GM21381 (cell line): Measurements from ENCODE around the gene FOXK1.
A peak's percentile ranks its signal among the peaks of the same experiment; 100 is the strongest.
"Not testable (repeated sequence)": the region's sequence is repeated elsewhere in the genome, so short reads cannot be mapped to it uniquely, and the experiment has no call there.

Source experiments
- ATAC-seq: cut with Tn5 transposase; IDR thresholded peaks from one replicate; pipeline ENCODE4 v1.9.1; 2021; ENCODE audit warnings: mild to moderate bottlenecking, moderate library complexity; ENCODE audit not compliant: unreplicated experiment

The FOXK1 gene

GRCh38 chr7:4796453-4796852 lies 114.4 kb downstream of the FOXK1 start:
- no peak for ATAC-seq

GRCh38 chr7:4797858-4798705 lies 116.0 kb downstream of the FOXK1 start:
- peak; percentile 67 for ATAC-seq

- no peak for ATAC-seq
Measured at GRCh38 chr7:4798706-4799235, 116.7 kb downstream of the FOXK1 start.

DNA sequence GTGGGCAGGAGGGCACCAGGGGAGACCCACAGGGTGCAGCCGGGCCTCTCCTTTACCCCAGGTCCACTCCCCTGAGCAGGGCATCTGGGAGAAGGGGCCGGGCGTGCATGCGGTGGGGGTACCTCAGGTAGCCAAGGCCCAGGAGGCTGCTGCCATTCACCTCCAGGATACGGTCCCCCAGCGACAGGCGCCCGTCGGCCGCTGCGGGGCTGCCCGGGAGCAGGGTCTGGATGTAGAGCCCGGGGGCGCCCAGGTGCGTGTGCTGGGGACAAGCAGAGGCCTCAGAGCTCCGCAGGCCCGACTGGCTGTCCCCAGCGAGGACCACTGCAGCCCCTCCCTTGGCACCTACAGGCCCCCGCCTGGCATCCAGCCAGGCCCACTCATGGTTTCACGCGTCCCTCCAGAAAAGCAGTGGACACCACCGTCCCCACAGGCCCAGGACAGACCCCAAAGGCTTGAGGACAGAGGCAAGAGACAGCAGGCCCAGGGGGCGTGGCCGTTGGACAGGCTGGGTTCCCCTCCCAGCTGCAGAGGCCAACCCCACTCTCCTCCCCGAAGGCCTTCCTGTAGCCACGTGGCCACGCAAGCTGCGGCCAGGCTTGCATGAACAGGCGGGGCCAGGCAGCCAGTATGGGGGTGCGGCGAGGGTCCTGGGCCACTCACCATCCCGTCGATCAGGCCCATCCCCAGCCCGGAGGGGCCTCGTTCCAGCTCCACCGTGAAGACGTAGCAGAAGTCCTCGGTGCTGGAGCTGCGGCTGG lies 117.6 kb downstream of the FOXK1 start:
- ATAC-seq: no peak

DNA sequence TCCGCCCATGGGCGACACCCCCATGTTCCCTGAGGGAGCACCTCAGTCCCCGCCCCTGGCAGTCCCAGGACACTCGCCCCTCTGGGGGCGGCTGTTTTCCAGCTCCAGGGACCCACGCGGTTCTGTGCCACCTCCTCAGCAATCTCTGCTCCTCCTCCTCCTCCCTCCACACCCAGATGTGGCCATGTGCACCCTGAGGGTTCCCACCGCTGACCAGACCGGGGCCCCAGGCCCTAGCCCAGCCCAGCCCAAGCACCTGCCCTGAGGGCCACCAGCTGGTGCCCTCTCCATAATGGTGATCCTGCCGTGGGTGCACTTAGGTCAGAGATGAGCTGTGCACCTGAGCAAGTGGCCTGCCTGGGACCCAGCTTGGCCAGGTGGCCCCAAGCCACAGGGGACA lies 118.4 kb downstream of the FOXK1 start:
- no peak for ATAC-seq

DNA sequence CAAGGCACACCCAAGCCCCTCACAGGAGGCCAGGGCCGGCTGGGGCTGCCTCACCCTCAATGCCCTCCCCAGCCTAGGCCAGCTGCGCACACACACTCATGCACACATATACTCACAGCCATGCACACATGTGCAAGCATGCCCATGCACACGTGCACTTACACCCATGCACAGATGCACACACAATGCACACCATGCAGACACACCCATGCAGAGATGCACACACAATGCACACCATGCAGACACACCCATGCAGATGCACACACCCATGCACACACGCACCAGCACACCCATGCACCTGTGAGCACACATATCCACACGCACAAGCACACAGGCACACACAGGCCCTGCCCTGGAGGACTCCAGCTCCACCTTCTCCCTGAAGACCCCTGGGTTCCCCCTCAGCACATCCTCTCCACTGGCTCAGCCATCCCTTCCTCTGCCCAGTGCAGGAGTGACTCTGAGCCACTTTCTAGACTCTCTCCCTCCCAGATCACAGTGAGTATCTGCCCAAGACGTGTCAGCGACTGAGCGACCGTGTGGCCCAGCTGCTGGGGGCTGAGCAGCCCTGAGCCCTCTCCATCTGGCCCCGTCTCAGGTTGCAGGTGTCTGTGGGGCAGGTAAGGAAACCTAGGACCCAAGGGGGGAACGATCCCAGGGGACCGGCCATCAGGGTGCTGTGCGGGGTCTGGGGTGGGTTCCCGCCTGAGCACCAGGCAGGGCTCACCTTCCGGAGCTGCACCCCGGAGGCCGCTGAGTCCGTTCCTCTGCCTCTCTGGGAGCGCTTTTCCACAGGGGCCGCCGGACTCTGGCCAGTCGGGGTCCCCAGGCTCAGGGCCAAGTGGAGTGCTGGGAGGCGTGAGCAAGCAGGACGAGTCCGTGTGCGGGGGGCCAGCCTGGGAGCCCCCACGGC lies 119.1 kb downstream of the FOXK1 start:
- ATAC-seq: no peak

- no peak for ATAC-seq
Measured at GRCh38 chr7:4801839-4802231, 119.7 kb downstream of the FOXK1 start.

DNA sequence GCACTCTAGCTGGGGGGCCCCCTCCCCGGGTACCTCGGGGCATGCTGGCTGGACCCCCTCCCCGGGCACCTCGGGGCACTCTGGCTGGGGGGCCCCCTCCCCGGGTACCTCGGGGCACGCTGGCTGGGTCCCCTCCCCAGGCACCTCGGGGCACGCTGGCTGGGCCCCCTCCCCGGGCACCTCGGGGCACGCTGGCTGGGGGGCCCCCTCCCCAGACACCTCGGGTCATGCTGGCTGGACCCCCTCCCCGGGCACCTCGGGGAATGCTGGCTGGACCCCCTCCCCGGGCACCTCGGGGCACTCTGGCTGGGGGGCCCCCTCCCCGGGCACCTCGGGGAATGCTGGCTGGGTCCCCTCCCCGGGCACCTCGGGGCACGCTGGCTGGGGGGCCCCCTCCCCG lies 120.5 kb downstream of the FOXK1 start:
- not testable (repeated sequence) for ATAC-seq

DNA sequence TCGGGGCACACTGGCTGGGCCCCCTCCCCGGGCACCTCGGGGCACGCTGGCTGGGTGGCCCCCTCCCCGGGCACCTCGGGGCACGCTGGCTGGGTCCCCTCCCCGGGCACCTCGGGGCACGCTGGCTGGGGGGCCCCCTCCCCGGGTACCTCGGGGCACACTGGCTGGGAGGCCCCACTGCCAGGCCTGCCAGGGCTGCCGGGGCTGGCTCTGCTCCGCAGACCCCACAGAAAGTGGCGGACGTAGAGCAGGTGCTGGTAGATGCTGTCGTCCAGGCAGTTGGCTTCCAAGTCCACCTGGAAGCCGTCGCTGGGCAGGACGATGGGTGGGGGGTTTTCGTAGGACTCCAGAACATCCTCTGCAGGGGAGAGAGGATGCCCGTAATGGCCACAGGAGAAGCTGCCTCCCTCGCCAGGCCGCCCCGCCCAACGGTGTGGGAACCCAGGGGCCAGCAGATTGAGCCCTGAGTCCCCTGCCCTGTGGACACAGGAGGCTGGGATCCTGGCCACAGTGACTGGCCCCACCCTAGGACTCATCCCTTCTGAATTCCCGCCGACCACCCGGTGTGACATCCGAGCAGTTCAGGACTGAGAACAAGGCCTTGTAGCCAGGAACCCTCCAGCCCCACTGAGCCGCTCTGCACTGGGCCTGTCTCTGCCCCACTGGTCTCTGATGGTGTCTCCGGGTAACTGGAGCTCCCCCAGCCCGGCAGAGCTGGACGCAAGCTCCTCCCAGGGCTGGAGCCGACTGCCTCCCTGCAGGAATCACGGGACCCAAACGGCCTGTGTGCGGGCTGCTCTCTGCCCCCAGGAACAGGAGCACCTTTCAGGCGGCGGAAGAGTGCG lies 121.5 kb downstream of the FOXK1 start:
- no peak for ATAC-seq

- no peak for ATAC-seq
Measured at GRCh38 chr7:4805110-4805983, 123.3 kb downstream of the FOXK1 start.

- no peak for ATAC-seq
Measured at GRCh38 chr7:4805984-4806300, 123.8 kb downstream of the FOXK1 start.

DNA sequence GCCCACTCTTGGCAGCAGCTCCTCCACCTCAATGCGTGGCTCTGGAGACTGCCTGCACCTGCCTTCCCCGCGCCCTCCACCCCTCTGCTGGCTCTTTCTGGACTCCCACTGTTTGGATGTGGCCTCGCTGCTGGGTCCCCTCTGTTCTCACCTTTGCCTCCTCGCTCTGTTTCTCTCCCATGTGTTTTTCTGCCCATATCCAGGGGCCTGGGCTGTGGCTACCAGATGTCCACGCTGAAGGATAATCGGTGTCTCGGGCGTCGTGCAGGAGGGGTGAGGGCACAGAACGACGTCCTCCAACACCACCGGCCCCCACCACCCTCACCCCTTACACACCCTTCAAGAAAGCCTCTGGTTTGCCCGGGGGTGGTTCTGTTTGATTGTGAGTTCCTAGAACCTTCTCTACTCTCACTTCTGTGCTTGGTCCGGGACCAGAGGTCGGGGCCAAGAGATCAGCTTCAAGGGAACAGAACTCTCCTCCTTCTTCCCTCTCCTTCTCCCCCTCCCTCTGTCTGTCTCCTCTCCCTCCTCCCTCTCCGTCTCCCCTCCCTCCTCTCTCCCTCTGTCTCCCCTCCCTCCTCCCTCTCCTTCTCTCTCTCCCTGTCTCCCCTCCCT lies 125.0 kb downstream of the FOXK1 start:
- no peak for ATAC-seq

GRCh38 chr7:4807598-4808016 lies 125.5 kb downstream of the FOXK1 start:
- ATAC-seq: no peak

GRCh38 chr7:4808026-4808425 lies 125.9 kb downstream of the FOXK1 start:
- no peak for ATAC-seq

GRCh38 chr7:4808565-4808964 lies 126.5 kb downstream of the FOXK1 start:
- no peak for ATAC-seq

DNA sequence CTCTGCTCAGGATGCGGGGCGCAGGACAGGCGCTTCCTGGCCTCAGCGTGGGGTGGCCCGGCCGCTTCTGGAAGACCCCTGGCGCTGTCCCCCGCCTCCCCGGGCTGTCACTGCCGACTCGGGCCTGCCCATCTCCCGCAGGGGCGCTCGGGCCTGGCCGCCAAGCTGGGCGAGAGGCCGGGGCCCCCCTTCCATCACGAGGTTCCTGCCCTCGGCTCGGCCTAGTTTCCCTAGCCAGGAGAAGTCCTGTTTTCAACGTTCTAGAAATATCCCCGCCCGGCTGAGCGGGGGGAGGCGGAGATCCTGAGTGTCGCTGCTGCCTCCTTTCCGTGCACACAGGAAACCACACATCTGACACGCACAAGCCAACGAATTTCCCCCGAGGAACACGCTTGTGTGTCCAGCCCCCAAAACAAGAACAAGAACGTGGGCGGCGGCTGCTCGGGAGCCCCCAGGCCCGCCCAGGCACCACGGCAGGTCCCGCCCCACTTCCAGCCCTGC lies 127.0 kb downstream of the FOXK1 start:
- no peak for ATAC-seq

- no peak for ATAC-seq
Measured at GRCh38 chr7:4809666-4810065, 127.6 kb downstream of the FOXK1 start.

DNA sequence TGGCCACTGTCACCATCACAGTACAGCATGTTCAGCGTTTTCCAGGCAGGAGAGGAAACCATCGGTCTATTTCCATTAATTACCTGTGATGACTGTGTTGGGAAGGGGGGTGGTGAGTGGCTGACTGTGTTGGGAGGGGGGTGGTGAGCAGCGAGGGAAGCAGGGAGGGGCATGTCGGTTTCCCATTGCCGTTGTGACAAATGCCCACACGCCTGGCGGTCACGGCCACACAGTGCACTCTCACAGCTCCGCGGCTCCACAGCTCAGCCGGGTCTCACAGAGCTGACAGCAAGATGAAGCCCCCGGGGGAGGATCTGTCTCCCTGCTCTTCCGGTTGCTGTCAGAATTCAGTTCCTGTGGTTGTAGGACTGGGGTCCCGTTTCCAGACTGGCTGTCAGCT lies 132.3 kb downstream of the FOXK1 start:
- no peak for ATAC-seq

- no peak for ATAC-seq
Measured at GRCh38 chr7:4815121-4815520, 133.0 kb downstream of the FOXK1 start.
